ENCODE results near the gene MUCL1.
"Not testable (repeated sequence)": the region's sequence is repeated elsewhere in the genome, so short reads cannot be mapped to it uniquely, and the experiment has no call there.

GRCh38 chr12:54882597-54882996, 28.3 kb downstream of the MUCL1 start:
- TF ChIP-seq CTCF (IDR thresholded peaks at IDR 0.05); ZFX (IDR thresholded peaks at IDR 0.05; ENCODE audit: borderline replicate concordance): not testable (repeated sequence)

Data from 22Rv1 (cell line).